B cell (primary cell): ENCODE measurements around the gene PEPD. TPM values are rescaled to one million over a fixed set of nuclear protein-coding genes. Genes with fewer than 3 reads are reported as not detected.

Experiments
- ATAC-seq: fragments of 200-7000 bp; cut with Tn5 transposase; one replicate; pipeline ENCODE4 v1.10.0; 2021; ENCODE audit warnings: low read depth, mild to moderate bottlenecking, moderate number of reproducible peaks, moderate library complexity
- CTCF ChIA-PET: fragments of 350-600 bp; sonication (Branson Sonifier 250); formaldehyde crosslinking; loops from one replicate; lab custom pipeline; 2021; ENCODE audit warnings: antibody characterized with exemption, inconsistent platforms; lab: Charles Lee
- POLR2A ChIA-PET: fragments of 350-600 bp; sonication (Branson Sonifier 250); formaldehyde crosslinking; loops from one replicate; lab custom pipeline; 2021; ENCODE audit warnings: antibody characterized with exemption; lab: Charles Lee
- DNase-seq: peaks from one replicate; pipeline ENCODE4 v3.0.0; 2013
- H2AFZ ChIP-seq: 2 replicates; pipeline ENCODE4 v1.6.1; 2012; ENCODE audit warnings: mild to moderate bottlenecking, low read depth, low read length; ENCODE audit not compliant: insufficient read depth, poor library complexity, severe bottlenecking
- H3K27ac ChIP-seq, 2 donors: 1 replicate in 1 of 2; 2 replicates in 1 of 2; pipeline ENCODE4 v1.5.1; 2012 to 2013; ENCODE audit warnings: low read length in 2 of 2, mild to moderate bottlenecking in 2 of 2, moderate library complexity in 1 of 2
- H3K27me3 ChIP-seq, 4 experiments: fragments of 200-600 bp in 1 of 4; sonication (generic) in 1 of 4; replicated peaks in 1 of 4; 1 replicate in 2 of 4; 2 replicates in 2 of 4; pipeline versions ENCODE4 v1.6.1 to v1.7.0; 2013 to 2016; ENCODE audit warnings: low read length in 3 of 4, mild to moderate bottlenecking in 2 of 4, mixed read lengths in 1 of 4, moderate library complexity in 1 of 4; ENCODE audit not compliant: insufficient read depth in 4 of 4, control insufficient read depth in 3 of 4; ENCODE audit errors: control extremely low read depth in 1 of 4
- H3K36me3 ChIP-seq, 2 experiments: replicated peaks in 1 of 2; 1 replicate in 1 of 2; 2 replicates in 1 of 2; pipeline versions ENCODE4 v1.6.1 to v1.7.1; 2013; ENCODE audit warnings: low read length in 1 of 2; ENCODE audit not compliant: insufficient read depth in 2 of 2, control insufficient read depth in 1 of 2; ENCODE audit errors: control extremely low read depth in 1 of 2, extremely low read depth in 1 of 2
- H3K4me1 ChIP-seq, 2 donors: fragments of 200-600 bp in 1 of 2; sonication (generic) in 1 of 2; 1 replicate in 1 of 2; 2 replicates in 1 of 2; pipeline versions ENCODE4 v1.5.1 to v1.6.1; 2013 to 2017; ENCODE audit warnings: low read length in 2 of 2; ENCODE audit not compliant: control insufficient read depth in 2 of 2, insufficient read depth in 2 of 2
- H3K4me2 ChIP-seq: replicated peaks from 2 replicates; pipeline ENCODE3; 2012; ENCODE audit warnings: mild to moderate bottlenecking, low read depth, low read length; ENCODE audit not compliant: poor library complexity, severe bottlenecking
- H3K4me3 ChIP-seq, 5 experiments: fragments of 200-600 bp in 1 of 5; sonication (generic) in 1 of 5; 1 replicate in 3 of 5; 2 replicates in 2 of 5; pipeline versions ENCODE4 v1.5.1 to v1.7.0; 2011 to 2016; ENCODE audit warnings: low read length in 4 of 5, mild to moderate bottlenecking in 4 of 5, low read depth in 2 of 5, control low read depth in 1 of 5, moderate library complexity in 1 of 5; ENCODE audit not compliant: insufficient read depth in 1 of 5; ENCODE audit errors: control extremely low read depth in 1 of 5, extremely low read depth in 1 of 5
- H3K79me2 ChIP-seq: fragments of 200-600 bp; sonication (generic); one replicate; pipeline ENCODE4 v1.6.0; 2016; ENCODE audit warnings: low read length; ENCODE audit not compliant: control insufficient read depth, insufficient read depth
- H3K9ac ChIP-seq: fragments of 200-600 bp; sonication (generic); 2 replicates; pipeline ENCODE4 v1.6.1; 2017; ENCODE audit warnings: mild to moderate bottlenecking, low read length, moderate library complexity
- H3K9me3 ChIP-seq, 3 donors: one replicate each; pipeline versions ENCODE4 v1.6.1 to v1.7.1; 2013; ENCODE audit warnings: low read length in 2 of 3; ENCODE audit not compliant: control insufficient read depth in 2 of 3, insufficient read depth in 1 of 3; ENCODE audit errors: control extremely low read depth in 1 of 3
- H4K20me1 ChIP-seq: 2 replicates; pipeline ENCODE4 v1.6.0; 2012; ENCODE audit warnings: mild to moderate bottlenecking, low read length; ENCODE audit not compliant: insufficient read depth, control insufficient read depth, poor library complexity, severe bottlenecking
- H3K27ac Mint-ChIP-seq: one replicate; pipeline ENCODE4 v1.8.0; 2021; ENCODE audit warnings: mixed read lengths
- H3K27me3 Mint-ChIP-seq: one replicate; pipeline ENCODE4 v1.8.0; 2021; ENCODE audit warnings: mixed read lengths
- H3K4me1 Mint-ChIP-seq: one replicate; pipeline ENCODE4 v1.8.0; 2021; ENCODE audit warnings: mixed read lengths
- H3K4me3 Mint-ChIP-seq: one replicate; pipeline ENCODE4 v1.8.0; 2021; ENCODE audit warnings: mixed read lengths
- H3K9me3 Mint-ChIP-seq: one replicate; pipeline ENCODE4 v1.8.0; 2022; ENCODE audit warnings: mixed read lengths; ENCODE audit not compliant: insufficient read depth
- EZH2 ChIP-seq: IDR thresholded peaks from 2 replicates; pipeline ENCODE4 v1.6.1; 2012; ENCODE audit warnings: borderline replicate concordance, low read depth, mild to moderate bottlenecking, moderate library complexity, low read length; ENCODE audit not compliant: insufficient read depth, poor library complexity, severe bottlenecking
- WGBS: methylation state at CpG from one replicate; pipeline ENCODE4 v1.1.5; 2013; ENCODE audit warnings: missing lambda C conversion rate; ENCODE audit not compliant: insufficient coverage; 5-methylcytosine and 5-hydroxymethylcytosine counted together
- intact Hi-C: fragments of 100-400 bp; cut with micrococcal nuclease; formaldehyde crosslinking; loops from one replicate; pipeline ENCODE4 v1.10.0; 2022
- polyA plus RNA-seq: library from polyadenylated mRNA; depleted of rRNA; stranded (reverse); fragments of >200 nt; gene quantifications from 2 replicates; pipeline ENCODE4 v1.2.3, GENCODE V29; 2012
- total RNA-seq, 2 donors: library from RNA; stranded (reverse); fragments of 120-200 nt in 1 of 2; gene quantifications; 1 replicate in 1 of 2; 2 replicates in 1 of 2; pipeline versions ENCODE4 v1.2.3 to v1.2.4, GENCODE V29; 2013 to 2022
- TF ChIP-seq, protein P1 (sequence below): fragments of 200-600 bp; IDR thresholded peaks from one replicate; pipeline ENCODE4 v1.8.0; 2022; ENCODE audit warnings: antibody characterized with exemption, mild to moderate bottlenecking

Gene PEPD
- total and polyA plus RNA-seq, 2 donors (not counting 1 experiment from before 2014, with no cell fraction given), result 36.4 to 42.7 TPM

- CTCF ChIA-PET, result interaction anchor here (3.5 kb wide), 1 partner anchor 164 kb away, joined by 16 read pairs; no protein-coding TSS in a partner anchor
- Histone ChIP-seq H3K79me2 (no peaks in the 10 kb centered on the region), H3K4me3 (no peak overlapping the region), H3K9ac (no peak overlapping the region), H3K4me2 (no peak overlapping the region), H2AFZ (no peak overlapping the region), H3K4me1 (no peaks in the 10 kb centered on the region), H3K27ac (no peak overlapping the region), H3K27me3 (no peaks in the 10 kb centered on the region), H3K9me3 (no peaks in the 10 kb centered on the region), H3K36me3 (no peaks in the 10 kb centered on the region), H4K20me1 (no peaks in the 10 kb centered on the region)
- WGBS, result 90% methylated on average over 22 of the region's 22 CpGs
- intact Hi-C loops, result no loop called here
- POLR2A ChIA-PET, result interaction anchor here (0.7 kb wide), 1 partner anchor 266 kb away, joined by 6 read pairs; no protein-coding TSS in a partner anchor
- no peak for TF ChIP-seq EZH2
- TF ChIP-seq, protein P1, sequence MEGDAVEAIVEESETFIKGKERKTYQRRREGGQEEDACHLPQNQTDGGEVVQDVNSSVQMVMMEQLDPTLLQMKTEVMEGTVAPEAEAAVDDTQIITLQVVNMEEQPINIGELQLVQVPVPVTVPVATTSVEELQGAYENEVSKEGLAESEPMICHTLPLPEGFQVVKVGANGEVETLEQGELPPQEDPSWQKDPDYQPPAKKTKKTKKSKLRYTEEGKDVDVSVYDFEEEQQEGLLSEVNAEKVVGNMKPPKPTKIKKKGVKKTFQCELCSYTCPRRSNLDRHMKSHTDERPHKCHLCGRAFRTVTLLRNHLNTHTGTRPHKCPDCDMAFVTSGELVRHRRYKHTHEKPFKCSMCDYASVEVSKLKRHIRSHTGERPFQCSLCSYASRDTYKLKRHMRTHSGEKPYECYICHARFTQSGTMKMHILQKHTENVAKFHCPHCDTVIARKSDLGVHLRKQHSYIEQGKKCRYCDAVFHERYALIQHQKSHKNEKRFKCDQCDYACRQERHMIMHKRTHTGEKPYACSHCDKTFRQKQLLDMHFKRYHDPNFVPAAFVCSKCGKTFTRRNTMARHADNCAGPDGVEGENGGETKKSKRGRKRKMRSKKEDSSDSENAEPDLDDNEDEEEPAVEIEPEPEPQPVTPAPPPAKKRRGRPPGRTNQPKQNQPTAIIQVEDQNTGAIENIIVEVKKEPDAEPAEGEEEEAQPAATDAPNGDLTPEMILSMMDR, result no peak
- Mint-ChIP-seq H3K27me3 (no peaks in the 10 kb centered on the region), H3K4me1 (no peaks in the 10 kb centered on the region), H3K27ac (no peak overlapping the region), H3K9me3 (no peaks in the 10 kb centered on the region), H3K4me3 (no peak overlapping the region)
- no peak for DNase-seq
- ATAC-seq, result no peak
Observed at GRCh38 chr19:33399745-33400681, 121.6 kb downstream of the PEPD start.
